ENCODE results near the gene PANX2. TPM values are rescaled to one million over a fixed set of nuclear protein-coding genes. Genes with fewer than 3 reads are reported as not detected.
A peak's percentile ranks its signal among the peaks of the same experiment; 100 is the strongest.

Gene PANX2
- total and polyA plus RNA-seq, 2 of the 13 experiments (the other 11 are each of a cell fraction or from before 2014, with no cell fraction given): 0.15 to 1.1 TPM

DNA sequence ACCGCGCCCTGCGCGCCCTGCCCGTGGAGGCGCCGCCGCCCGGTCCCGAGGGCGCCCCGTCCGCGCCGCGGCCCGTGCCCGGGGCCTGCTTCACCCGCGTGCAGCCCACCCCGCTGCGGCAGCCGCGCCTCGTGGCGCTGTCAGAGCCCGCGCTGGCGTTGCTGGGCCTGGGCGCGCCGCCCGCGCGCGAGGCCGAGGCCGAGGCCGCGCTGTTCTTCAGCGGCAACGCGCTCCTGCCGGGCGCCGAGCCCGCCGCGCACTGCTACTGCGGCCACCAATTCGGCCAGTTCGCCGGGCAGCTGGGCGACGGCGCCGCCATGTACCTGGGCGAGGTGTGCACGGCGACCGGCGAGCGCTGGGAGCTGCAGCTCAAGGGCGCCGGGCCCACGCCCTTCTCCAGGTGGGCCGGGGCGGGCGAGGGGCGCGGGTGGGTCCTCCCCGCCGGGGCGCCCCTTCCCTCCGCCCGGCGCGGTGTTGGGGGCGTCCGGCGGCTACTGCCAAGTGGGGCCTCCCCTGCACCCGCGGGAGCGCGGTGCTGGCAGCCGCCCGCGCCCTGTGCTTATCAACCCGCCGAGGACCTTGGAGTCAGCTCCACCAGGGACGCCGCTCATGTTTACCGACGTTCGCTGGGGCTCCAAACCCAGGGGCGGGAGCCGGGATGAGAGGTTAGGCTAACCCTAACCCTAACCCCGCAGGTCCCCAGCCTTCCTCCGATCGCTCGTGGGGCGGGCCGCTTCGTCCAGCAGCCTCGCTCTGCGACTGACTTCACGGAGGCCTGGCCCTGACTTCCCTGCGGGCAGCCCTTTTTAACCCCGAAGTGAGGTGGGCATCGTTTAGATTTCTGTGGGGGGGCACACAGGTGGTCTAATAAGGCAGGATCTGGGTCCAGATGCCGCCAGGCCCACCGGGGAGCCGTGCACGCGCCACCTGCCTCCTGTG is 30.9 kb downstream of the PANX2 start (continued):
- TF ChIP-seq ZNF224 (CRISPR knock-in tag; IDR thresholded peaks at IDR 0.05): 0 out of 2 replicates have a peak, but pooled peaks have one; percentile 17
- no peak for TF ChIP-seq DPF2 (CRISPR knock-in tag; IDR thresholded peaks at IDR 0.05; ENCODE audit: borderline replicate concordance, low read depth)
- TF ChIP-seq LRRFIP1 (CRISPR knock-in tag; conservative IDR thresholded peaks at IDR 0.05): no peak
- 0 out of 2 replicates have a peak, but pooled peaks have one; percentile 14 for TF ChIP-seq RXRA (CRISPR knock-in tag; IDR thresholded peaks at IDR 0.05)
- no peak; the same call in 1 of the 2 replicates for TF ChIP-seq MXD1 (CRISPR knock-in tag; IDR thresholded peaks at IDR 0.05)
- no peak; the same call in 1 of the 2 replicates for TF ChIP-seq ZNF616 (CRISPR knock-in tag; IDR thresholded peaks at IDR 0.05; ENCODE audit: low read depth)
- peak; percentile 42; the same call in 1 of the 2 replicates for TF ChIP-seq NFKB2 (CRISPR knock-in tag; IDR thresholded peaks at IDR 0.05; ENCODE audit: borderline replicate concordance)
- 0 out of 2 replicates have a peak, but pooled peaks have one; percentile 43 for TF ChIP-seq ZFP90 (CRISPR knock-in tag; IDR thresholded peaks at IDR 0.05; ENCODE audit: borderline replicate concordance)
- TF ChIP-seq ZFYVE20 (CRISPR knock-in tag; IDR thresholded peaks at IDR 0.05; ENCODE audit: borderline replicate concordance, low read depth): 0 out of 2 replicates have a peak, but pooled peaks have one; percentile 62
- 0 out of 2 replicates have a peak, but pooled peaks have one; percentile 27 for TF ChIP-seq ZNF274 (CRISPR knock-in tag; IDR thresholded peaks at IDR 0.05)
- TF ChIP-seq ZNF142 (CRISPR knock-in tag; IDR thresholded peaks at IDR 0.05): no peak
- no peak for TF ChIP-seq POLR2G (IDR thresholded peaks at IDR 0.05; ENCODE audit: low read depth, low read length)
- TF ChIP-seq CBX1 (IDR thresholded peaks at IDR 0.05; ENCODE audit: low read depth): no peak
- TF ChIP-seq, protein P1, sequence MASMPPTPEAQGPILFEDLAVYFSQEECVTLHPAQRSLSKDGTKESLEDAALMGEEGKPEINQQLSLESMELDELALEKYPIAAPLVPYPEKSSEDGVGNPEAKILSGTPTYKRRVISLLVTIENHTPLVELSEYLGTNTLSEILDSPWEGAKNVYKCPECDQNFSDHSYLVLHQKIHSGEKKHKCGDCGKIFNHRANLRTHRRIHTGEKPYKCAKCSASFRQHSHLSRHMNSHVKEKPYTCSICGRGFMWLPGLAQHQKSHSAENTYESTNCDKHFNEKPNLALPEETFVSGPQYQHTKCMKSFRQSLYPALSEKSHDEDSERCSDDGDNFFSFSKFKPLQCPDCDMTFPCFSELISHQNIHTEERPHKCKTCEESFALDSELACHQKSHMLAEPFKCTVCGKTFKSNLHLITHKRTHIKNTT (CRISPR knock-in tag; IDR thresholded peaks at IDR 0.05): no peak
- TF ChIP-seq FOXK2 (IDR thresholded peaks at IDR 0.05): no peak
- TF ChIP-seq SALL1 (CRISPR knock-in tag; IDR thresholded peaks at IDR 0.05): no peak
- peak; percentile 67; the same call in 1 of the 2 replicates for TF ChIP-seq TMF1 (CRISPR knock-in tag; IDR thresholded peaks at IDR 0.05; ENCODE audit: low read depth)
- TF ChIP-seq SAP130 (CRISPR knock-in tag; IDR thresholded peaks at IDR 0.05; ENCODE audit: low read depth): 0 out of 2 replicates have a peak, but pooled peaks have one; percentile 46

Data from HepG2 (cell line).